Stimulated activated CD4-positive, alpha-beta T cell treated with anti-CD3 and anti-CD28 coated beads, Interleukin-4, amount 100 ng/mL, for 48 hours (primary cell): Measurements from ENCODE around the gene PPP1R3C.

Experiments
- DNase-seq, 2 donors: peaks; one replicate each; pipeline ENCODE4 v3.0.0-alpha.2; 2020; ENCODE audit warnings: low read depth in 2 of 2

The PPP1R3C gene

GRCh38 chr10:91601212-91601611 lies 31.7 kb downstream of the PPP1R3C start:
- DNase-seq, result no peak

GRCh38 chr10:91598211-91598977 lies 34.5 kb downstream of the PPP1R3C start:
- no peak for DNase-seq

GRCh38 chr10:91597197-91597881 lies 35.5 kb downstream of the PPP1R3C start:
- DNase-seq, result no peak

- DNase-seq, result no peak
Observed at GRCh38 chr10:91596825-91597196, 36.1 kb downstream of the PPP1R3C start.

GRCh38 chr10:91593834-91594233 lies 39.0 kb downstream of the PPP1R3C start:
- DNase-seq, result no peak

GRCh38 chr10:91593366-91593765 lies 39.5 kb downstream of the PPP1R3C start:
- DNase-seq, result no peak

GRCh38 chr10:91592266-91592975 lies 40.5 kb downstream of the PPP1R3C start:
- no peak for DNase-seq

GRCh38 chr10:91591797-91592174 lies 41.1 kb downstream of the PPP1R3C start:
- DNase-seq, result no peak

- no peak for DNase-seq
Observed at GRCh38 chr10:91590904-91591796, 41.7 kb downstream of the PPP1R3C start.

GRCh38 chr10:91590142-91590903 lies 42.5 kb downstream of the PPP1R3C start:
- no peak for DNase-seq

- DNase-seq, result no peak
Observed at GRCh38 chr10:91589658-91590035, 43.2 kb downstream of the PPP1R3C start.

- no peak for DNase-seq
Observed at GRCh38 chr10:91589015-91589657, 43.7 kb downstream of the PPP1R3C start.

GRCh38 chr10:91587710-91588638 lies 44.9 kb downstream of the PPP1R3C start:
- DNase-seq, result no peak

GRCh38 chr10:91582153-91582554 lies 50.7 kb downstream of the PPP1R3C start:
- DNase-seq, result no peak

GRCh38 chr10:91579329-91579985 lies 53.4 kb downstream of the PPP1R3C start:
- DNase-seq, result no peak
